ENCODE data around the gene TRA2A.

DNA sequence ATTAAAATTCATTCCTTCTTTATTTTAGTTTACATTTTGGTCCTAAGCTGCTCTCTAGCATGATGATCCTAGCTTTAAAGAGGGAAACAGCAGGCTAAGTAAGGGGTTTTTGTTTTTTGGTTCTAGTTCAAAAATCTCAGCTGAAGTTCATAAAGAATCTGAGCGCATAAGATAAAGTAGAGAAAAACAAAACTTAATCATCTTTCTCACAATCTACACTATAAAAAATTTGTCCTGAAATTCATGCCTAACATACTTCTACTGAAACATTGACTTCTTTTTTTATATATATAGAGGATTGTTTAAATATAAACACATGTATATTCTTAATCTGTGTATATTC is 54.7 kb downstream of the TRA2A start:
- no peak for TF ChIP-seq GATA3 (IDR thresholded peaks at IDR 0.05; ENCODE audit: low read depth, low read length)
- TF ChIP-seq GATA2 (IDR thresholded peaks at IDR 0.05; ENCODE audit: low read depth, low read length): no peak

Data from SH-SY5Y (cell line).